K562 (cell line): ENCODE results near the gene OVCH2. TPM values are rescaled to one million over a fixed set of nuclear protein-coding genes. Genes with fewer than 3 reads are reported as not detected.

Experiments
- ATAC-seq: fragments of 200-7000 bp; cut with Tn5 transposase; 3 replicates; pipeline ENCODE4 v1.9.1; 2020; ENCODE audit warnings: moderate library complexity
- BruUV-seq: library from RNA; stranded (reverse); fragments of 400-500 nt; replicated peaks from 2 replicates; lab custom pipeline; 2021; lab: Mats Ljungman, UMichigan
- CTCF ChIA-PET: fragments of 300-600 bp; formaldehyde crosslinking; extraction: SDS; loops from one replicate; lab custom pipeline; 2021; ENCODE audit warnings: low intra/inter-chr PET ratio; lab: Yijun Ruan, JAX
- POLR2A ChIA-PET: fragments of 300-600, 350-650 bp; sonication (Branson Sonifier 250); formaldehyde crosslinking; extraction: SDS; loops from one replicate; lab custom pipeline; 2021; ENCODE audit warnings: antibody characterized with exemption, inconsistent platforms; lab: Yijun Ruan, JAX
- DNase-seq, 4 experiments: peaks; one replicate each; pipeline versions ENCODE4 v3.0.0 to v3.0.0-alpha.2; 2011 to 2018; ENCODE audit warnings: low spot score in 3 of 4, mixed read lengths in 3 of 4; ENCODE audit errors: extremely low read depth in 1 of 4
- FAIRE-seq: peaks from 2 replicates; lab custom pipeline; 2011; peaks lifted over from hg19 to GRCh38; lab: Jason Lieb, UNC
- H2AFZ ChIP-seq: 2 replicates; pipeline ENCODE4 v1.6.0; 2011; ENCODE audit warnings: low read depth, low read length, control low read depth, inconsistent platforms
- H3K27ac ChIP-seq: fragments of 200-600 bp; 3 replicates; pipeline ENCODE4 v1.8.0; 2011; ENCODE audit warnings: low read depth, mild to moderate bottlenecking, control low read depth, inconsistent platforms, low read length, moderate library complexity, mixed read lengths; ENCODE audit errors: extremely low read depth
- H3K27me3 ChIP-seq, 2 experiments: fragments of 300-600 bp in 1 of 2; 2 replicates in 1 of 2; 3 replicates in 1 of 2; pipeline versions ENCODE4 v1.6.0 to v1.8.0; 2011; ENCODE audit warnings: inconsistent platforms in 2 of 2, low read length in 2 of 2, mild to moderate bottlenecking in 1 of 2, mixed read lengths in 1 of 2, moderate library complexity in 1 of 2; ENCODE audit not compliant: control insufficient read depth in 2 of 2, insufficient read depth in 2 of 2
- H3K36me3 ChIP-seq: fragments of 300-600 bp; 3 replicates; pipeline ENCODE4 v1.8.0; 2011; ENCODE audit warnings: mild to moderate bottlenecking, low read length, inconsistent platforms; ENCODE audit not compliant: control insufficient read depth, insufficient read depth
- H3K4me1 ChIP-seq, 2 experiments: fragments of 200-600 bp in 1 of 2; replicated peaks in 1 of 2; 2 replicates in 1 of 2; 3 replicates in 1 of 2; pipeline versions ENCODE4 v1.5.1 to v1.8.0; 2011; ENCODE audit warnings: inconsistent platforms in 2 of 2, low read length in 2 of 2, mild to moderate bottlenecking in 1 of 2, mixed read lengths in 1 of 2, moderate library complexity in 1 of 2; ENCODE audit not compliant: control insufficient read depth in 2 of 2, insufficient read depth in 2 of 2
- H3K4me2 ChIP-seq: 2 replicates; pipeline ENCODE4 v1.6.1; 2011; ENCODE audit warnings: low read length, control low read depth, inconsistent platforms, mixed read lengths; ENCODE audit not compliant: insufficient read depth
- H3K4me3 ChIP-seq: fragments of 200-600 bp; sonication (generic), shearing (Covaris generic); 2 replicates; pipeline ENCODE4 v1.5.1; 2016; ENCODE audit warnings: control low read depth, inconsistent platforms
- H3K79me2 ChIP-seq: fragments of 200-600 bp; 3 replicates; pipeline ENCODE4 v1.8.0; 2011; ENCODE audit warnings: low read length, inconsistent platforms; ENCODE audit not compliant: control insufficient read depth, insufficient read depth
- H3K9ac ChIP-seq, 2 experiments: 2 replicates each; pipeline versions ENCODE4 v1.6.0 to v1.6.1; 2011; ENCODE audit warnings: low read depth in 2 of 2, low read length in 2 of 2, control low read depth in 1 of 2, inconsistent platforms in 1 of 2, mild to moderate bottlenecking in 1 of 2, mixed read lengths in 1 of 2; ENCODE audit not compliant: insufficient read depth in 1 of 2
- H3K9me1 ChIP-seq: one replicate; pipeline ENCODE4 v1.6.0; 2011; ENCODE audit warnings: inconsistent platforms, mild to moderate bottlenecking, low read length, moderate library complexity; ENCODE audit not compliant: control insufficient read depth, insufficient read depth
- H3K9me3 ChIP-seq: replicated peaks from 2 replicates; pipeline ENCODE4 v1.5.1; 2011; ENCODE audit warnings: low read depth, low read length, inconsistent platforms; ENCODE audit not compliant: control insufficient read depth, insufficient read depth
- H4K20me1 ChIP-seq: replicated peaks from 2 replicates; pipeline ENCODE4 v1.6.1; 2011; ENCODE audit warnings: low read length, inconsistent platforms, mixed read lengths; ENCODE audit not compliant: control insufficient read depth, insufficient read depth
- CEBPG ChIP-seq, 3 experiments: fragments of 200-800 bp in 1 of 3; sonication (Bioruptor generic) in 1 of 3; sonication (generic) in 1 of 3; formaldehyde crosslinking in 1 of 3; IDR thresholded peaks in 2 of 3; conservative IDR thresholded peaks in 1 of 3; 2 replicates each; pipeline versions ENCODE4 v1.6.1 to v1.8.0; 2016 to 2022; ENCODE audit warnings: missing compliant biosample characterization in 2 of 3, missing genetic modification characterization in 2 of 3, mild to moderate bottlenecking in 1 of 3, missing genetic modification reagents in 1 of 3
- CHD4 ChIP-seq: fragments of 200-600 bp; sonication (generic); IDR thresholded peaks from 3 replicates; pipeline ENCODE4 v1.6.1; 2012; ENCODE audit warnings: low read depth, mild to moderate bottlenecking, mixed read lengths, low read length, inconsistent platforms; ENCODE audit not compliant: insufficient read depth, insufficient replicate concordance, poor library complexity, severe bottlenecking
- EP300 ChIP-seq: IDR thresholded peaks from 2 replicates; pipeline ENCODE4 v1.6.1; 2012; ENCODE audit warnings: low read length, improper control_type of control experiment
- HDAC2 ChIP-seq: fragments of 450-650 bp; IDR thresholded peaks from 2 replicates; pipeline ENCODE4 v1.6.1; 2016; ENCODE audit warnings: mild to moderate bottlenecking
- ILK ChIP-seq: fragments of 450-650 bp; IDR thresholded peaks from 2 replicates; pipeline ENCODE4 v1.6.1; 2016; ENCODE audit warnings: missing genetic modification characterization, low read depth, mild to moderate bottlenecking, missing compliant biosample characterization, moderate library complexity, borderline replicate concordance
- MECOM ChIP-seq: fragments of 250-450 bp; sonication (Bioruptor Pico); IDR thresholded peaks from 2 replicates; pipeline ENCODE4 v1.8.0; 2022; ENCODE audit warnings: inconsistent platforms
- TEAD1 ChIP-seq, 2 experiments: fragments of 450-650 bp in 1 of 2; sonication (generic) in 1 of 2; formaldehyde crosslinking; IDR thresholded peaks; 2 replicates each; pipeline versions ENCODE4 v1.4.0 to v1.8.0; 2020 to 2022; ENCODE audit warnings: mild to moderate bottlenecking in 2 of 2, missing genetic modification reagents in 1 of 2
- ZC3H4 ChIP-seq: sonication (generic); formaldehyde crosslinking; IDR thresholded peaks from 2 replicates; pipeline ENCODE4 v1.9.0; 2021; ENCODE audit warnings: missing genetic modification reagents, borderline replicate concordance
- ZNF407 ChIP-seq: fragments of 450-650 bp; IDR thresholded peaks from 2 replicates; pipeline ENCODE4 v1.6.1; 2016; ENCODE audit warnings: low read depth
- ZNF512 ChIP-seq: IDR thresholded peaks from 2 replicates; pipeline ENCODE4 v1.6.1; 2016; ENCODE audit warnings: missing genetic modification characterization, missing compliant biosample characterization
- WGBS: fragments of 100-300 bp; shearing (Covaris generic); methylation state at CpG from one replicate; pipeline ENCODE4 v1.1.6; 2016; ENCODE audit warnings: low coverage, mixed read lengths; ENCODE audit not compliant: insufficient coverage; ENCODE audit errors: missing lambda C conversion rate; 5-methylcytosine and 5-hydroxymethylcytosine counted together
- in situ Hi-C: fragments of 300-500 bp; cut with MboI; formaldehyde crosslinking; loops from 4 replicates; pipeline ENCODE4 v1.15.0; 2018; ENCODE audit warnings: inconsistent platforms, mixed read lengths
- intact Hi-C: fragments of 100-400 bp; cut with micrococcal nuclease; formaldehyde crosslinking; loops from 2 replicates; pipeline ENCODE4 v1.14.2; 2022
- polyA plus RNA-seq, 8 experiments: library from polyadenylated mRNA; depleted of rRNA in 4 of 8; stranded (reverse) in 5 of 8; unstranded in 3 of 8; fragments of >200 nt; fragmentation: Nextera tagmentation in 2 of 8; fragmentation: Illumina TruSeq in 1 of 8; extraction: Ambion mirVana in 2 of 8; extraction: Trizol in 1 of 8; gene quantifications; 2 replicates each; pipeline versions ENCODE4 v1.2.1 to v1.2.3, GENCODE V29; 2011 to 2014; ENCODE audit warnings: inconsistent platforms in 1 of 8, missing spikeins in 1 of 8
- total RNA-seq, 7 experiments: library from RNA; depleted of rRNA in 6 of 7; stranded (reverse); fragments of >200 nt in 6 of 7; fragmentation: Illumina TruSeq in 2 of 7; extraction: Trizol in 2 of 7; gene quantifications; 2 replicates each; pipeline versions ENCODE4 v1.2.1 to v1.2.3, GENCODE V29; 2011 to 2021; ENCODE audit warnings: low replicate concordance in 1 of 7

OVCH2 gene
- total and polyA plus RNA-seq, 9 of the 15 experiments (the other 6 are each of a cell fraction or from before 2014, with no cell fraction given), result not detected

GRCh38 chr11:7703740-7704139 lies 2.5 kb downstream of the OVCH2 start:
- ChIA-PET POLR2A (no interaction called here), CTCF (no interaction called here)
- no peaks in the 10 kb centered on the region for H3K9me1 ChIP-seq
- 3% methylated on average over 5 of the region's 5 CpGs for WGBS
- H3K79me2 ChIP-seq, result no peaks in the 10 kb centered on the region
- H3K27me3 ChIP-seq, result no peaks in the 10 kb centered on the region
- no peak overlapping the region for H3K27ac ChIP-seq
- no TSS peak for BruUV-seq
- ATAC-seq (no peak), FAIRE-seq (no peak), DNase-seq (no peak)
- H3K4me1 ChIP-seq, result no peaks in the 10 kb centered on the region
- no peak overlapping the region for H3K4me2 ChIP-seq
- intact Hi-C loops, result loop anchor here (10.0 kb wide), 1 partner anchor 391 kb away; no protein-coding TSS in a partner anchor
- no peaks in the 10 kb centered on the region for H3K9me3 ChIP-seq
- no peaks in the 10 kb centered on the region for H3K36me3 ChIP-seq
- H2AFZ ChIP-seq, result no peak overlapping the region
- H3K4me3 ChIP-seq, result no peak overlapping the region
- no peaks in the 10 kb centered on the region for H4K20me1 ChIP-seq
- in situ Hi-C loops, result no loop called here
- no peak overlapping the region for H3K9ac ChIP-seq
- no peak for TF ChIP-seq CHD4
- TF ChIP-seq ILK (tag), result no peak
- no peak for TF ChIP-seq EP300
- TF ChIP-seq TEAD1 (CRISPR knock-in tag; IDR thresholded peaks at IDR 0.05), result no peak
- TF ChIP-seq ZNF407, result no peak
- no peak for TF ChIP-seq ZNF512 (tag)
- TF ChIP-seq ZC3H4 (CRISPR knock-in tag), result no peak
- TF ChIP-seq HDAC2, result no peak
- TF ChIP-seq CEBPG (CRISPR knock-in tag; IDR thresholded peaks at IDR 0.05), result no peak
- TF ChIP-seq CEBPG (tag; conservative IDR thresholded peaks at IDR 0.05 in 1 of 2, IDR thresholded peaks at IDR 0.05 in 1 of 2), result no peak
- no peak for TF ChIP-seq MECOM (CRISPR knock-in tag)
